Activated CD4-positive, alpha-beta T cell treated with anti-CD3 and anti-CD28 coated beads, Interleukin-2, amount 50 U/mL, for 24 hours (primary cell): ENCODE data around the gene ATP6V0E2.

ENCODE experiments used
- DNase-seq, 2 donors: peaks; one replicate each; pipeline ENCODE4 v3.0.0-alpha.2; 2020; ENCODE audit warnings: low read depth in 1 of 2, low spot score in 1 of 2

The ATP6V0E2 gene

GRCh38 chr7:149838224-149838991 is 35.4 kb upstream of the ATP6V0E2 start, which contains the start of gene ZNF862:
TSS of gene ZNF862 (plus strand) at chr7:149838375. CDS start at chr7:149838612, 237 bp downstream.
- DNase-seq: peak; percentile 92 to 94

- DNase-seq: no peak
Observed at GRCh38 chr7:149838992-149839408, 34.8 kb upstream of the ATP6V0E2 start.

GRCh38 chr7:149839933-149840332 is 33.8 kb upstream of the ATP6V0E2 start:
- DNase-seq: no peak

GRCh38 chr7:149843566-149843965 is 30.2 kb upstream of the ATP6V0E2 start:
- no peak for DNase-seq

- DNase-seq: no peak
Observed at GRCh38 chr7:149844445-149844844, 29.3 kb upstream of the ATP6V0E2 start.

GRCh38 chr7:149845257-149845980 is 28.4 kb upstream of the ATP6V0E2 start:
- DNase-seq: no peak

GRCh38 chr7:149846021-149846420 is 27.7 kb upstream of the ATP6V0E2 start:
- no peak for DNase-seq

- DNase-seq: no peak
Observed at GRCh38 chr7:149846436-149847046, 27.2 kb upstream of the ATP6V0E2 start.

GRCh38 chr7:149849174-149849573 is 24.6 kb upstream of the ATP6V0E2 start:
- no peak for DNase-seq

GRCh38 chr7:149850007-149850594 is 23.7 kb upstream of the ATP6V0E2 start:
- DNase-seq: no peak

- no peak for DNase-seq
Observed at GRCh38 chr7:149850716-149851115, 23.1 kb upstream of the ATP6V0E2 start.

GRCh38 chr7:149851449-149851848 is 22.3 kb upstream of the ATP6V0E2 start:
- no peak for DNase-seq

GRCh38 chr7:149853157-149853556 is 20.6 kb upstream of the ATP6V0E2 start:
- no peak for DNase-seq

- no peak for DNase-seq
Observed at GRCh38 chr7:149854611-149855360, 19.0 kb upstream of the ATP6V0E2 start.

GRCh38 chr7:149855361-149856305 is 18.1 kb upstream of the ATP6V0E2 start:
- DNase-seq: no peak

GRCh38 chr7:149856583-149856982 is 17.2 kb upstream of the ATP6V0E2 start:
- no peak for DNase-seq

- DNase-seq: no peak
Observed at GRCh38 chr7:149859369-149859768, 14.4 kb upstream of the ATP6V0E2 start.

GRCh38 chr7:149859876-149860275 is 13.9 kb upstream of the ATP6V0E2 start:
- no peak for DNase-seq

- no peak for DNase-seq
Observed at GRCh38 chr7:149860821-149861727, 12.7 kb upstream of the ATP6V0E2 start.
